Lower lobe of right lung (tissue), 2 donors: ENCODE data around the gene HSD17B3. TPM values are rescaled to one million over a fixed set of nuclear protein-coding genes. Genes with fewer than 3 reads are reported as not detected.

Experiments used
- ATAC-seq, 2 donors: fragments of 200-7000 bp; cut with Tn5 transposase; one replicate each; pipeline ENCODE4 v1.9.1; 2020 to 2022; ENCODE audit warnings: mild to moderate bottlenecking in 2 of 2, moderate library complexity in 2 of 2
- DNase-seq: peaks from one replicate; pipeline ENCODE4 v3.0.0-alpha.2; 2020
- H3K27ac ChIP-seq: fragments of 200-600 bp; one replicate; pipeline ENCODE4 v1.8.0; 2022
- H3K27me3 ChIP-seq: fragments of 200-600 bp; one replicate; pipeline ENCODE4 v1.8.0; 2022; ENCODE audit warnings: low read depth
- H3K36me3 ChIP-seq: fragments of 200-600 bp; one replicate; pipeline ENCODE4 v1.8.0; 2022; ENCODE audit warnings: mild to moderate bottlenecking
- H3K4me1 ChIP-seq: fragments of 200-600 bp; one replicate; pipeline ENCODE4 v1.8.0; 2022
- H3K4me3 ChIP-seq: fragments of 200-600 bp; one replicate; pipeline ENCODE4 v1.8.0; 2022; ENCODE audit warnings: mild to moderate bottlenecking
- H3K9me3 ChIP-seq: fragments of 200-600 bp; one replicate; pipeline ENCODE4 v1.8.0; 2022
- CTCF ChIP-seq: fragments of 200-600 bp; IDR thresholded peaks from one replicate; pipeline ENCODE4 v1.8.0; 2022; ENCODE audit warnings: antibody characterized with exemption, mild to moderate bottlenecking
- intact Hi-C: fragments of 100-400 bp; cut with DNase I; formaldehyde crosslinking; loops from one replicate; pipeline ENCODE4 v1.11.0; 2022
- long read RNA-seq: library from polyadenylated mRNA; unstranded; transcript quantifications from one replicate; pipeline ENCODE4 v2.0.0, GENCODE V29; 2021
- total RNA-seq: library from RNA; stranded (reverse); fragmentation: NEBNext Ultra II Directional; extraction: Animal tissue kit (Norgen Biotek cat#: 25700); gene quantifications from one replicate; pipeline ENCODE4 v1.2.1, GENCODE V29; 2021
- donor health status: DM: no; HTN: yes; CAD: no; lungs with severe emphysema.

Gene HSD17B3
- 1.1 TPM for total RNA-seq
- long read RNA-seq = 0 reads

GRCh38 chr9:96302021-96302420 lies at the start of gene HSD17B3:
HSD17B3 (minus strand) TSS chr9:96302176; CDS start chr9:96302104, 72 bp downstream.
- Histone ChIP-seq H3K27me3 (no peaks in the 10 kb centered on the region), H3K36me3 (no peaks in the 10 kb centered on the region), H3K9me3 (no peaks in the 10 kb centered on the region), H3K27ac (no peak within 1 kb of the TSS), H3K4me1 (no peaks in the 10 kb centered on the region), H3K4me3 (no peak within 1 kb of the TSS)
- DNase-seq = no peak
- intact Hi-C loops = no loop called here
- TF ChIP-seq CTCF = no peak
- ATAC-seq = no peak

GRCh38 chr9:96350866-96351265 lies 48.9 kb upstream of the HSD17B3 start:
- Histone ChIP-seq H3K4me1 (no peaks in the 10 kb centered on the region), H3K4me3 (no peak overlapping the region), H3K27ac (no peak overlapping the region), H3K36me3 (peaks cover 28% of the 10 kb centered on the region), H3K27me3 (no peaks in the 10 kb centered on the region), H3K9me3 (no peaks in the 10 kb centered on the region)
- ATAC-seq (no peak), DNase-seq (no peak)
- intact Hi-C loops = no loop called here
- no peak for TF ChIP-seq CTCF

DNA sequence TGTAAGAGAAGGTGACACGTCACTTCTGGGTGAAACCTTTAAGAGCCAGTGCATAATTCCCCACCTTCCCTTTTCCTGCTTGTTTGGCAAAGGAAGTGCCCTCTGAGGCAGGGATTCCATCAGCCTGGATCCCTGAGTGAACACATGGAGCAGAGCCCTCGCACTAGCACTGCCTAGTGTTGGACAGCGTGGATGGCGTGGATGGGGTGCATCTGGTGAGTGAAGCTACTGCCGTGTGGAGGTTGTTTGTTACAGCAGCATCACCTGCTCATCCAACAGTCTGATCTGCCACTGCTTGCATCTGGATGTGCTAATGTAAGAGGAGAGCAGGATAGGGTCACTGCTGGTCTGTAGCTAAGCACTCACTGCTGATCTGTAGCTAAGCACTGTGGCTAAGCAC lies 46.3 kb upstream of the HSD17B3 start:
- Histone ChIP-seq H3K4me3 (no peak overlapping the region), H3K27me3 (no peaks in the 10 kb centered on the region), H3K27ac (no peak overlapping the region), H3K4me1 (peaks cover 12% of the 10 kb centered on the region), H3K9me3 (no peaks in the 10 kb centered on the region), H3K36me3 (peaks cover 20% of the 10 kb centered on the region)
- DNase-seq = no peak
- ATAC-seq = no peak
- intact Hi-C loops = no loop called here
- no peak for TF ChIP-seq CTCF

- H3K4me3 ChIP-seq = no peak overlapping the region
- H3K9me3 ChIP-seq = no peaks in the 10 kb centered on the region
- DNase-seq (no peak), ATAC-seq (no peak)
- H3K36me3 ChIP-seq = peaks cover 15% of the 10 kb centered on the region
- no peak for TF ChIP-seq CTCF
- intact Hi-C loops = no loop called here
- H3K27me3 ChIP-seq = no peaks in the 10 kb centered on the region
- peak overlapping the region; percentile 41 for H3K27ac ChIP-seq
- H3K4me1 ChIP-seq = peaks cover 12% of the 10 kb centered on the region
Observed at GRCh38 chr9:96345551-96345950, 43.6 kb upstream of the HSD17B3 start.

GRCh38 chr9:96344458-96345180 lies 42.6 kb upstream of the HSD17B3 start:
- DNase-seq (no peak), ATAC-seq (peak; percentile 62 to 70)
- TF ChIP-seq CTCF = no peak
- H3K9me3 ChIP-seq = no peaks in the 10 kb centered on the region
- no peak overlapping the region for H3K4me3 ChIP-seq
- intact Hi-C loops = no loop called here
- peaks cover 8% of the 10 kb centered on the region for H3K36me3 ChIP-seq
- peaks cover 12% of the 10 kb centered on the region for H3K4me1 ChIP-seq
- no peaks in the 10 kb centered on the region for H3K27me3 ChIP-seq
- H3K27ac ChIP-seq = peak overlapping the region; percentile 41
